Eye (tissue), 1 donor: ENCODE results near the gene STRA6.

ENCODE experiments used
- DNase-seq: peaks from one replicate; pipeline ENCODE4 v3.0.0-alpha.2; 2015

STRA6 gene

DNA sequence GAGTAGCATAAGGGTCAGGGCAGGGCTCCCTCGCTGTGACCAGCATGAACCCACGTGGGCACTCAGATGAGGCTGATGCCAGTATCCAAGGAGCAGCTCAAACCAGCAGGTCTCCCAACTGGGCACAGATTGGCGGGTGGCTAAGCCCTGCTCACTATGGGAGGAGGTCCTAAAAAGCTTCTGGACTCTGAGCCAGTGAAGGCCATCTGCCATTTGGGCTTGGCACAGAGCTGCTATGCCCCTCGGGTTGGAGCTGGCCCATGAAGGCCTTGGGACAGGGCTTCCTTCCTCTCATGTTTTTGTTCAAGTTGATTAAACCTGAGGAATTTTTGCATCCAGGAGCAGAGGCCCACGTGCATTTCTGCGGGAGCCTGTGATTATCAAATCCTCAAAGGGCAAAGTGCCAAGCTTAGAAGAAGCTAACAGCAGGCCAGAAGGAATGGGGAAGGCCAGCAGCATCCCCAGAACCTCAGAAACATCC is 4.3 kb upstream of the STRA6 start:
- DNase-seq: peak; percentile 79

DNA sequence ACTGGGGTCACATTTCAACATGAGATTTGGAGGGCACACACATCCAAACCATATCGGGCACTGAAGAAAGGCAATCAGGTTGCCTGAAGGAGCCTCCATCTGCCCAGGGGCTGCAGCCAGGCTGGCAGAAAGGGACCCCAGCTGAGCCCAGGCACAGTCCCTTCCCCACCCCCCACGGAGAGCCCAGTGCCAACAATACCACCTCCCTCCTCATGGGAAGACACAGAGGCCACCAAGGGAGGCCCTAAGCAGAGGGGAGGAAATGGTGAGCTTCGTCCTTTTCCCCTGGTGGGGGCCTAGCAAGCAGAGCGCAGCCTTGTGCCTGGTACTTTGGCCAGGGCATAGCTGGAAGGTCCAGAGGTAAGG is 3.0 kb upstream of the STRA6 start:
- DNase-seq: no peak

DNA sequence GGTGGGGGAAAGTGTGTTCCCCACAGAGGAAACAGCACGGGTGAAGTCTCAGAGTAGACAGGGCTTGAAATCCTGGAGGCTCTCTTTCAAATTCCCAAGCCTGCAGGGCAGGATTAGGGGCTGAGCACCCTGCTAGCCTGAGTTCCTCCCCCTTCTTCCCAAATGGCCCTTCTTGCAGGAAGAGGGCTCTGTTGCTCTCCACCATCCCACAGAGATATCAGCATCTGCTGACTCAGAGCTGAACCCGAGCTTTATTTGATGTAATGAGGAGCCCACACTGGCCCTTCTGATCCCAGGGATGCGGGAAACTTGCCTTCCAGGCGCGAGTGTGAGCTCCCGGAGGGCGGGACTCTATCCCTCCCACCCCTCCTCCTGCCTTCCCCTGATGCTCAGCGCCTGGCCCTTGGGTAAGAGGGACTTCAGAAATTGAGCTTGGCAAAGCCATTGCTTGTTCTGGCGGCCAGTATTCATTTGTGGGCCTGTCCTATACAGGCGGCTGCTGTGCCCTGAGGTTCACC is 1.4 kb upstream of the STRA6 start:
- DNase-seq: peak; percentile 80

DNA sequence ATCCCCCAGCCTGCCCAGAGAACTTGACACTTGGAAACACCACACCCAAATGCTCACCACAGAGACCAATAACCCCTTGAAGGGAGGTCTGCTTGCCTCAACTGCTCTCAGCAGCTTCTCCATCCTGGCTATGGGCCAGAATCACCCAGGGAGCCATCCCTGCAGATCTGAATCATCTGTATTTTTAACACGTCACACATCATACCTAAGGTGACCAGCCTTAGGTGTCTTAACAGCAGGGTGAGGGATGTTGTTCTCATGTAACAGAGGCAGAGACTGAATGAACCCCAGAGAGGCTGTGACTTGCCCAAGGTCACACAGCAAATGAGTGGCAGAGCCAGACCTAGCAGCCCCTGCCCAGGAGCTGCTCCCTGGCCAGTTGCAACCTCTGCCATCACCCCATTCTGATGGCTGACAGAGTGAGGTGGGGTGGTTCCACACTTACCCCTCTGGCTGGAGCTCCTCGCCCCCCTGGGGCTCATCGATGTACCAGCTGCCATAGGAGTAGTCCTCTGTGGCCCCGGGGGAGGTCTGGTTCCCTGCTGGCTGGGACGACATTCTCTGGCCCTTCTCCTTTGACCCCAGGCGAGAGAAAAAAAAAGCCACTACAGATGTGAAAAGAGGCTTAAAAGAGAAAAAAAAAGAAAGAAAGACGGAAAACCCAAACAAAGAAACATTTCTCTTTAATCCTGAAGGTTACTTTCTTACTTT is 722 bp downstream of the STRA6 start:
- DNase-seq: no peak

- peak; percentile 46 for DNase-seq
Observed at GRCh38 chr15:74200871-74201419, 1.6 kb downstream of the STRA6 start.

DNA sequence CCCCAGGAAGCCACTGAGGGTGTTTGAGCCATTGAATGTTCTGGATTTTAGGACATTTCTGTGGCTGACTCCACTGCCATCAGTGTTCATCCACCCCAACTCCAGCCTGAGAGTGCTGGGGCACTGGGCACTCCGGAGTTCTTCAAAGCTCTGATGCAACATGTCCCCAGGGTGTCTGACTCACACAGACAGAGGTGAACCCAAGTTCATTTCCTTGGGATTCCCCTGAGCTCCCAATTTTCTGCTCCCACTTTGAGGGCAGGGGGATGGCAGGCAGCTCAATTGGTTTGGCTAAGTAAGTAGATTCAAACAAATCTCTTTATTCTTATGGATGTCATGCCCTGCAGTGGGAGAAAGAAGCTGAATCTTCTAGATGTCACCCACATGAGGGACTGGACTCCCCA is 2.2 kb downstream of the STRA6 start:
- DNase-seq: no peak

- DNase-seq: no peak
Observed at GRCh38 chr15:74199297-74199652, 3.3 kb downstream of the STRA6 start.

DNA sequence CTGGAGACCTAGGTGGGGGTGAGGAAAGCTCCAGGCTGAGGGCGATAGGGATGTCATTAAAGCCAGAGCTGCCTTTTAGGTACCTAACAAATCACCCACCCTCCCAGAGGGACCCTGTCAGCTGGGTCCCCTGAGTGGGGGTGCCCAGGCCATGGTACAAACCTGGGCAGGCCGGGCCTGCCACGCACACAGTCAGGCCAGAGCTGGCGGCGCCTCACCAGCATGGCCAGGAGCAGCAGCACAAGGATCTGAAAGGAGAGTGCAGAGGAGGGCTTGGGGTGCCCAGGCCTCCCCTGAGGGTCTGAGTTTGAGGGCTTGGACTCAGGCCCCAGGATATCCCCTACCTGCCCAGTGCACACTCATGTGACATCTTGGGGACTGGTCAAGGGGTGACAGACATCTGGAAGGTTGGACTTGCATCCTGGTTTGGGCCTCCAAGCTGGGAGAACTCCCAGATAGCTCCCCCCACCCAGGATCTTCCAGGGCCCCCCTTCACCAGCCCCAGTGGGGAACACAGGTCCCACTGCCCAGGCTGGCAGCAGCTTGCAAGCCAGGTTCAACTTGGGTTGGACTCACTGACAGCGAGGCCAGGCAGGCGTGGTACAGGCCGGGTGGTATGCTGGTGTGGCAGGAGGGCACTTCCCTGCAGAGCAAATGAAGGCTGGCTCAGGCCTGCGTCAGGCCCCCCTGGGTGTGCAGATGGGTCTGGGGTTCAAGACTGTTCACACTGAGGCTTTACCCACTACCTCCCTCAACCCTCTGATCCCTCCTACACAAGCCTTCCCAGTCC is 5.2 kb downstream of the STRA6 start:
- DNase-seq: no peak

GRCh38 chr15:74196175-74196574 is 6.4 kb downstream of the STRA6 start:
- peak; percentile 61 for DNase-seq

- no peak for DNase-seq
Observed at GRCh38 chr15:74194572-74195559, 7.7 kb downstream of the STRA6 start.

DNA sequence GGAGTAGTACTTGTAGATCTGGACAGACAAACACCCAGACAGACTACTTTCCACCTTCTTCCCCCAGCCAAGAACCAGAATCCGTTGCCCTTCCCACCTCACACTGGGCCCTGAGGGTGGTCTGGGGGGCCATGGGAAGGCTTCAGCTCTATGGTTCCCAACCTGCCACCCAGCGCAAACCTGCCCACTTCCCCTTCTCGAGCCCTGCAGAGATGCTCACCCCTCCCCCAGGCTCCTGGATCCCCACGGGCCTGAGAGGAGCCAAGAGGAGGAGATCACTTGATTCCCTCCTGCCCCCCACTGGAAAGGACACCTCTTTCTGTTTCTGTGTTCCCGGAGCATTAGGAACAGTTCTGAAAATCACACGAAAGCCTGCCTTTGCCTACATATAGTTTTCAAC is 8.7 kb downstream of the STRA6 start:
- DNase-seq: no peak

DNA sequence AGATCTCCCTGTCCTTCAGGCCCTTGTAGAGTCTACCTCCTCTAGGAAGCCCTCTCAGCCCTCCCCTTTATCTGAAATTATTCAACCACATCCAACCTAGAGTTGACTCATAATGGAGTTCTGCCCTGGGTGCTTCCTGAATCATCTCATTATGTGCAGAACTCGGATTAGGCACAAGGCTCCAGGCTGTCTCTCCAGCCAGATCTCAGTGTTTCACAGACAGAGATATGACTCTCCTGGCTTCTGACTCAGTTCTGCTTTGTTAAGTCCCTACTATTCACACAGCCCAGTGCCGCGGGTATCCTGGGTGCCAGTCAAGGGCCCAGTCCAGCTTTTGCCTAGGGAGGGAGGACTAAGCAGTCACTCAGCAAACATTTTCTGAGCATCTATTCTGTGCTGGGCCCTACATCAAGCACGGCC is 9.3 kb downstream of the STRA6 start:
- DNase-seq: no peak

- DNase-seq: no peak
Observed at GRCh38 chr15:74192751-74193150, 9.8 kb downstream of the STRA6 start.

DNA sequence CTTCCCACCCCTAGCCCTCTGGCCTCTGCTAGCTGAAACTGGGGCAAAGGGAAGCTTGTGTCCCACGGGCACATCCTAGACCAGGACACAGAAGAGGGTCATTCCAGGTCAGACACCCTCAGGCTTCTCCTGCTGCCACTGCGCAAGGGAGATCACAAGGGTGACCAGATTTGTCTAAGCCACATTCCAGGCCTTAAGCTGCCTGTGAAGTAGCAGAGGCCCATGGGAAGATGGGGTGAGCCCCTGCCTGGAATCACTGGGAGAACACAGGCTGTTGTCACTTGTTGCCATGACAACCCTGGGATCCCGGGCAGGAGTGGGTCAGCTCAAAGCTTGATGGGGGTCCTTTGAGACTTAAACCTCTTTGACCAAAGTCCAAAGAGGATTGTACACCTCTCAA is 10.8 kb downstream of the STRA6 start:
- peak; percentile 68 for DNase-seq

- DNase-seq: no peak
Observed at GRCh38 chr15:74188216-74188615, 14.4 kb downstream of the STRA6 start.

GRCh38 chr15:74185710-74186348 is 16.8 kb downstream of the STRA6 start:
- no peak for DNase-seq

- DNase-seq: no peak
Observed at GRCh38 chr15:74184582-74185091, 17.9 kb downstream of the STRA6 start.

GRCh38 chr15:74182131-74182530 is 20.5 kb downstream of the STRA6 start:
- no peak for DNase-seq

DNA sequence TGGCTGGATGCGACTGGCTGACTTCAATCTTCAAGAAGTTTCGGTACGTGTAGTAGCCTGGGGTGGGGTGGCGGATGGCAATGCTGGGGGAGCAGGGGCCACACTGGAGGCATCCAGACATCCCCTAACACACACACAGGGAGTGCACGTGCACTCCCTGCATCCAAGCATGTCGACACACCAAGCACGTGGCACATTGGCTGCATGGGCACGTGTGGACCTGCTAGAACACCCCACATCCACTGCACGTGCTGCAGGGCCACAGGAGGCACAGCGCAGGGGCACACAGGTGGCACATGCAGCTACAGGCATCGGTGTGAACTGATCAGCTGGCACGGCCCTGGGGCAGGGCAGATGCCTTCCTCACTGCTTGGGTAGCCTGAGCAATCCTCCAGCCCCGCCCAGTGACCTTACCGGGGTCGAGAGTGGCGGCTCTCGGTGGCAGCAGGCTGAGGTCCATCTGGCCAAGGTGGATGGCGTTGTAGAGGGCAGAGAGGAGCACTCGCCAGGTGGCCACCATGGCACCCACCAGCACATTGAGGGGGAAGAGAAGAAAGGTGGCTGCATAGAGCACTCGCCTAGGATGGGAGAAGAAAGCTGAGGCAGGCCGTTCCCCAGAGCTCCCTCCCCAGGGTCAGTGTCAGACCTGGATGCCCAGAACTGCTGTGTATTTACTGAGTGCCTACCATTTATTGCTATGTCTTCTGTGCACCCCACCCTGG is 21.5 kb downstream of the STRA6 start:
- no peak for DNase-seq

DNA sequence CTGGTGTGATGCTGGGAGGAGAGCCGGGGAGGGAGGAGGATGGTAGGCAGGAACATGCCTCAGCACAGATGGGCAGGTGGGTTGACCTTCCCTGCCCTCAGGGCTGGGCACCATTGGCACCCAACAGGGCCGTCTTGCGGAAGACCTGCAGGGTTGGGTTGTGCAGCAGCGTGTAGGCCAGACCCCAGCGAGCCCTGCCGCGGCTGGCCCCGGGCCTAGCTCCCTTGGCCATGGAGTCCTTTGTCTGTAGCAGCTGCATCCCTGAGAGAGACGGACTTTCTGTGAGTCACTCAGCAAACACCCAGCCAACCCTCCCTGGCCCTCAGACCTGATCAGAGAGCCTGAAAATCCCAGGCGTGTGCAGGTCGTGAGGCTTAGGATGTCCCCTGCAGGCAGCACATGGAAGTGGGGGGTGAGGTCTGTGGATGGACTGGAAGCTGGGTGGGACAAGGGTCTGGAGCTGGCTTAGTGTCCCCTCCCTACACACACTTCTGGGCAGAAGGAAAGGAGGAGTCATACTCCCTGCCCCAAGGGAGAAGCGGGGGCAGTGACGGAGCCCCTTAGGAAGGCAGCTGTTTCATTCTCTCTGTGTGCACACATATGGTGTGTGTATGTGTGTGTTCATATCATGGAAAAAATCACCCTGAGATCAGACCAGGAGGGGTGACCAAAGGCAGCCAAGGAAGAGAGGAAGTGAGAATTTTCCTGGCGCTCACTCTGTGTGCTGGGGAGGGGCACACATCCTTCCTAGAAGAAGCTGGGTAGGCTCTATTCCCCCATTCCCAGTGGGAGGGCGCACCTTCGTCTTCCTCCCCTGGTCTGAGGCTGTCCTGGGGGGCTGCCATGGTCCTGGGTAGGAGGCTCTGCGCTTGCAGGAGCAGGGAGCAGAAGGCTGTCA is 22.4 kb downstream of the STRA6 start:
- no peak for DNase-seq
